Fibroblast of upper back skin (primary cell): Measurements from ENCODE around the gene MFF.
"Not testable (repeated sequence)": the region's sequence is repeated elsewhere in the genome, so short reads cannot be mapped to it uniquely, and the experiment has no call there.

Experiments used
- DNase-seq: peaks from one replicate; pipeline ENCODE4 v3.0.0-alpha.2; 2013

Gene MFF

GRCh38 chr2:227378371-227378782 is 53.3 kb downstream of the MFF start:
- DNase-seq = peak; percentile 60

- DNase-seq = no peak
Observed at GRCh38 chr2:227379095-227379494, 54.0 kb downstream of the MFF start, which contains the start of gene TM4SF20. TM4SF20 (minus strand) TSS chr2:227379306; CDS start chr2:227379268, 38 bp downstream.

DNA sequence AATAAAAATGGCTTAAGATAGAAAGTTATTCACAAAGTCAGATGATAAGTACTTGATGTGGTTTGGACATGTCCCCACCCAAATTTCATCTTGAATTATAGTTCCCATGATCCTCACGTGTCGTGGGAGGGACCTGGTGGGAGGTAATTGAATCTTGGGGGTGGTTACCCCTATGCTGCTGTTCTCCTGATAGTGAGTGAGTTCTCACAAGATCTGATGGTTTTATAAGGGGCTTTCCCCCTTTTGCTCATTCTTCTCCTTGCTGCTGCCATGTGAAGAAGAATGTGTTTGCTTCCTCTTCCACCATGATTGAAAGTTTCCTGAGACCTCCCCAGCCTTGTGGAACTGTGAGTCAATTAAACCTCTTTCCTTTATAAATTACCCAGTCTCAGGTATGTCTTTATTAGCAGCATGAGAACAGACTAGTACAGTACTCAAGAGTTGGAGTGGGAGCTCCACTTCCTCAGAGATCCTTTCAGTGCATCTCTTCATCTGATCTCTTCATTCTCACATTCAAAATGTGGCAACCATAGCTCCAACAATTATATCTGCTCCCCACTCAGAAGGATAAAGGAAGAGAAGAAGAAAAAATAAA is 57.3 kb downstream of the MFF start:
- not testable (repeated sequence) for DNase-seq

DNA sequence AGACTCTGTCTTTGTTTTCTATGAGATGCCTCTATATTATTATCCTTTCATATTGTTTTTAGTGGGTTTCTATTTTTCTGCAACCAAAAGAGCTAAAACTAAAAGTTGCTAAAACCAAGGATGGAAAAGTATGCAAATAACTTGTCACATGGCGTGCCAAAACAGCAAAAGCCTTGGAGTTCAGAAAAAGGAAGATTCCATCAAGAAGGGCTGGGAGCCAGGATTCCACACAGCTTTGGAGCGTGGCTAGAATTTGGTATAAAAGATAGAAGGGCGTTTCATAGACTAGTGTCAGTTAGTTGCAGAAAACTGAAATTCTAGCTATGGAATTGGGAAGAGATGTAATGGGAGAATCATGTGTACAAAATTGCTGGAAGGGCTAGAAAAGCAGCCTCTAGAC is 58.6 kb downstream of the MFF start:
- no peak for DNase-seq

DNA sequence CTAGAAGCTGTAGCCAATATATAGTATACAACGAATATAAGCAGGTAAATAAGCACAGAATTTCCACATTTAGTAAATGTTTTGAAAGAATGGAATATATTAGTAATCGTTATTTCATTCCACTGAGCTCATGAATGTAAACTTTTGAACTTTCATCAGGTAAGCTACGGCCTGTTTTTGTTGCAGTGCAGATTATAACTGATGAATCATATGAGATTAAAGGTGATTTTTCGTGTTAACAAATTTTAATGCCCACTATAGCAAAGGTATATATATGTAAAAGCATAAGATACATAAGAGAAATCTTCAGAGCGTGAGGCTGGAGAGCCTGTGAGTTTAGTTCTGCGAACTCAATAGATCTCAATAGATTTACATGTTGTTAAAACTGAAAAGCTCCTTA is 61.6 kb downstream of the MFF start:
- DNase-seq = no peak

DNA sequence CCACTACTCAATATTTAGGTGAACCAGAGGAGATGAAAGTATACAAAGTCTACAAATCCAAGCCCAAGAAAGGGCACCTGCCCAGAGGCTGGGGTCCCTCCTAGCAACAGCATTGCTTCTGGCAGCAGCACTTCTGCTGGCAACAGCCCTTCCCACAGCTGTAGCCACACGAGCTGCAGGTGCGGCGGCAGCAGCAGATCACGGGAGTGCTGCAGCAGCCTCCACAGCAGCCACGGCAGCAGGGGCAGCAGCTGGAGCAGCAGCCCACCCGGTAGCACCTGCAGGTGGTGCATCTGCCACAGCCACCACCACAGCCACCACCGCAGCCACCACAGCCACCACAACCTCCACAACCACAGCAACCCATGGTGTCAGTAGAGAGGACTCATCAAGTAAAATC is 62.5 kb downstream of the MFF start, which contains the start of gene SCYGR1:
SCYGR1 (minus strand) TSS at position 367 of the 400 bp plus-strand sequence; CDS start at position 367, 0 bp downstream.
- DNase-seq = not testable (repeated sequence)

DNA sequence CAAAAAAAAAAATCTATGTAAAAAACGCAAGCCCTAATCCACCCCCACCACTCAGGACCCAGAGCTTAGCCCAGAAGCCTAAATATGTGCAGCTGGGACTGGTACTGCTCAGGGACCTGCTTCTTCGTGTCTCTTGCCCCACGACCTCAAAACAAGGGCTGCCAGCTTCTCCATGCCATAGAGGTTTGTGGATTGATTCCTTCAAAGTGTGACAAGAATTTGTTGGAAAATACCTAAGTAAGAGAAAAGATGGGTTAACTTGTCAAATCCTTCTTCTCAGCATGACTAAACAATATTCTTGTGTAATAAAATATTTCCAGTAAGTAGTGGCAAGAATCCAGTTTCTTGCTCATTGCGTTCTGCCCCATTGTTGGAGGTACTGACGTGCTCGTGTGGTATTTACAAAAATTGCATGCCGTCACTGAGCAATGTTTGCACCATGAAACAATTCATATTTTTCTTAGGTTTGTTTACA is 63.5 kb downstream of the MFF start:
- peak; percentile 91 for DNase-seq

DNA sequence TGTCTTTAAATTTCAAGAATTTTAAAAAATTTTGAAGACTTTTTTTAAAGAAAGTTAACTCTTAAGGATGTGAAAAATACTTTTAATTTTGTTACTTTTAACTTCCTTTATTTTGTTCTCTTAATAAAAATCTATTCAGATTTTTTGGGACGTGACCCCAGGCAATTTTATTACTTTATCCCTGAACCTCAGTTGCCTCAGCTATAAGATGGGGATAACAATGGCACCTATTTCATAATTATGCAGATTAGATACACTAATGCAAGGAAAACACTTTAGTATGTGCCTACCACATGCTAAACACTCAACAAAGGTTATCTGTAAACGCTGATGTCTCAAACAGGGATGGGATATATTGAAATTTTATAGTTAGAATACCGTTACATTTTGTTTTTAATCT is 64.2 kb downstream of the MFF start:
- no peak for DNase-seq

DNA sequence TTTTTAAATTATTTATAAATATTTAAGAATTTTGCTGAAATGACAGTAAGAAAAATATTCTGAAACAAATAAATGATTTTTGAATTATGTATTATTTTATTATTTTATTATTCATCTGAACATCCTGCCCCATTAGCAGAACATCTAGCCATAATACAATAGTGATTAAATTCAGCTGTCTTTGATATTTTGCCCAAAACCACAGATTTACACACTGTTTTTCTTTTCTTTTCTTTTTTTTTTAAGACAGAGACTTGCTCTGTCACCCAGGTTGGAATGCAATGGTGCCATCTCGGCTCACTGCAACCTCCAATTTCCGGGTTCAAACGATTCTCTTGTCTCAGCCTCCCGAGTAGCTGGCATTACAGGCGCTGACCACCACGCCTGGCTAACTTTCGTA is 64.6 kb downstream of the MFF start:
- no peak for DNase-seq

DNA sequence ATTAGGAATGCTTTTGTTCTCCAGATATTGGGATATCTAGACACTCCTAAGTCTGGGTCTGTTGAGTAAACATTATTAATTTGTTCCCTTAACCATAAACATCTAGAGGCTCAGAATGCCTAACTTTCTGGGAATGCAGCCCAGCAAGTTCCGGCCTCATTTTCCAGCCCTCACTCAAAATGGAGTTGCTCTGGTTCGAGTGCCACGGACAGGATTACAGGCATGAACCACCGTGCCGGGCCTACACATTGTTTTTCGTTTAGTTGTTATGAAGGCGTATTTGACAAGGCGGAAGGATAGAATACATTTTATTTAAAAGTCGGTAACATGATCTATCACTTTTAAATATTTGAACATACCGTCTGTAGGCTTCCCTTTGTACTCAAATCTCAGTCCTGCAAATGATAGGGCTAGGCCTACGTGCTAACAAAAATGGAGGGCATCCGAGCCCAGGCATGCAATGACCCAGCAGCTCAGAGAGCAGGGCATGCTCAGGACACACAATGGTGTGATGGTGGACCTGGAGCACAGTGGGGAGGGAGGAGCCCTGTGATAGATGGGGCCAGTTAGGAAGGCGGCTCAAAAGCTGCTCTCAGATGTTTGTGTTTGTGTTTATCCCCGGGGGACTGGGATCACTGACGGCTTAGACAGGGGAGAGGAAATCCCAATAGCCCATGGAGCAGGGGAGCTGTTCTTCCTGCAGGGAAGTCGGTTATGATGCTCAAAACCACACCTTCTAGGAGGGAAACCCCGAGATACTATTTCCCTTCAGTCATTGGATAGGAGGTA is 65.6 kb downstream of the MFF start:
- DNase-seq = no peak

- DNase-seq = no peak
Observed at GRCh38 chr2:227394401-227394800, 69.3 kb downstream of the MFF start.

DNA sequence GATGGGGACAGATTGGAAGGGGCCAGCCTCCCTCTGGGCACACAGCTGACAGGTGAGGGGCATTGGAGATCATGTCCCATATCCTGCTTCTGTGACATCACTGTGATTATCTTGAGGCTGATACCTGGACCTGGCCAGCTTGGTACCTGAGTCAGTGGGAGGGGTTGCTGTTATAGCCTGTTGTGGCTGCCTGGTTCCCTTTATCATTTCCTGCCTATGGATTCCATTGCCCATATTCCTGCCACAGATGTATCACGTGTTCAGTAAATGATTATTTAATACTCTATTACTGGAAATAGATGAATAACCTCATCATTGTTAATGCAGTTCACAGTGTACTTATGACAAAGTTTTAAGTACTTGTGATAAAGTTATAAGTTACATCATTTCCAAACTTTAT is 70.5 kb downstream of the MFF start:
- DNase-seq = no peak

GRCh38 chr2:227397562-227397961 is 72.5 kb downstream of the MFF start:
- no peak for DNase-seq

DNA sequence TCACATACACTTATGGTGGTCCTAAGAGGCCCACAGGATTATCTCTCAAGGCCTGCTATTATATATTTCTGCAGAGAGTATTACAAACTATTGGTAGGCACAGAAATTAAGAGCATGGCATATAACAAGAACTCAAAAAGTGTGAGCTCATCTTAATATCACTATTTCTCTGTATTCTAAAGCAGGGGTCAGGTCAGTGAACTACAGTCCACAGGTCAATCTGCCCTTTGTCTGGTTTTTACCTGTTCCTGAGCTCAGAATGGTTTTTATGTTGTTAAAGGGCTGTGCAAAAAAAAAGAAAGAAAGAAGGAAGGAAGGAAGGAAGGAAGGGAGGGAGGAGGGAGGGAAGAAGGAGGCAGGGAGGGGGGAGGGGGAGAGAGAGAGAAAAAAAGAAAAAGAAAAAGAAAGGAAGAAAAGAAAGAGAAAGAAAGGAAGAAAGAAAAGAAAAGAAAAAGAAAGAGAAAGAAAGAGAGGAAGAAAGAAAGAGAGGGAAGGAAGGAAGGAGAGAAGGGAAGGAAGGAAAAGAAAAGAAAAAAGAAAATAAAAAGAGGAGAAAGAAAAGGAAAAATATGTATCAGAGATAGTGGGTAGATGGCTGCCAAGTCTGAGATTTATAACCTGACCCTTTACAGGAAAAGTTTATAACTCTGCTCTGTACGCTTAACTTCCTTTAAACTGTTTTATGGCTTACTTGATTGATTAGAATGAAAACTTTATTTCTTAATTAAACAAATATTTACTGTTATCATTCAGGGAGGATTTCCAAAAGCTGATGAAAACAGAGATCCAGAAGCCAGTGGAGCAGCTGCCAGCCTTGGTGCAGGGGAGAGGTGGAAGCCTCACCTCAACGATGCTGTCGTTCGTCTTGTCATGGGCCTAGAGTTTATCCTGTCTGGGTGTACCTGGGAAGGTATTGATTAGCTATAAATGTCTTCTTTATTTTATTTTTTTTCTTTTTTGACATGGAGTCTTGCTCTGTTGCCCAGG is 73.9 kb downstream of the MFF start:
- DNase-seq = no peak

DNA sequence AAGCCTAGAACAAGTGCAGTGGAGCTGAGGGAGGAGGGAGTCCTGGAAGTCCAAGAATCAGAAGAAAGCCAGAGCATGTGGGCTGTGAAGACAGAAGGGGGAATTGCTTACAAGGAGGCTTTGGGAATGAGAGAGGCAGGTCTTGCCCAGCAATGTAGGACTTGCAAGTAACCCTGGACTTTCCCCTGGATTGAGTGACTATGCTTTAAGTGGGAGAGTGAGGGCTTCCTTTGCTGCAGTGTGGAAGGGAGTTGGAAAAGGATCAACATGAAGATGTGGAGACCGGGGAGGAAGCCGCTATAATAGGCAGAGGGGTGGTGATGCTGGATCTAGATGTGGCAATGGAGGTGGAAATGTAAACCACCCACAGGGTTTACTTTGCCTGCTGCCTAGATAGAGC is 76.5 kb downstream of the MFF start:
- no peak for DNase-seq

DNA sequence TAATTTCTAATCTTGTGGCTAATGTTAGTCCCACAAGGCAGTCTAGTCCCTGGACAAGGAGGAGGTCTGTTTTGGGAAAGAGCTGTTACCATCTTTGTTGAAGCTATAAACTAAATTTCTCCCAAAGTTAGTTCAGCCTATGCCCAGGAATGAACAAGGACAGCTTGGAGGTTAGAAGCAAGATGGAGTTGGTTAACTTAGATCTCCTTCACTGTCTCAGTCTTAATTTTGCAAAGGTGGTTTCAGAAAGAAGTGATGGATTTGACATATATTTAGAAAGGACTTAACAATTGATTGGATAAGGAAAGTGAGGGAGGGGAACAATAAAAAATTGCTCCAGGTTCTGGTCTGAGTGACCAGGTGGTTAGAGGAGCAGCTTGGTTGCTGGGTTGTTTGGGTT is 77.3 kb downstream of the MFF start:
- DNase-seq = no peak

DNA sequence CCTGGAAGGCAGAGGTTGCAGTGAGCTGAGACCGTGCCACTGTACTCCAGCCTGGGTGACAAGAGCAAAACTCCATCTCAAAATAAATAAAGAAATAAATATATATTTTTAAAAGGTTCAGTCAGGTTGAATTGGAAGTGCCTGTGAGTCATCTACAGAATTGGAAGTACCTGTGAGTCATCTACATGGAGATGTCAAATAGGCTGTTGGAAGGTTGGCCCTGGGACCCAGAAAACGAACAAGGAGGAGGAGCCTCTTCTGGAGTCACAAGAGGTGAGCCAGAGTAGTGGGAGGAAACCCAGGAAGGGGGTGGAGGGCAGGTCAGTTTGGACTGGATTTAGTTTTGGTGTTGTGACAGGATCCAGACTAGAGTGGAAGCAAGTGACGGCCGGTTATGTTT is 77.9 kb downstream of the MFF start:
- DNase-seq = no peak

DNA sequence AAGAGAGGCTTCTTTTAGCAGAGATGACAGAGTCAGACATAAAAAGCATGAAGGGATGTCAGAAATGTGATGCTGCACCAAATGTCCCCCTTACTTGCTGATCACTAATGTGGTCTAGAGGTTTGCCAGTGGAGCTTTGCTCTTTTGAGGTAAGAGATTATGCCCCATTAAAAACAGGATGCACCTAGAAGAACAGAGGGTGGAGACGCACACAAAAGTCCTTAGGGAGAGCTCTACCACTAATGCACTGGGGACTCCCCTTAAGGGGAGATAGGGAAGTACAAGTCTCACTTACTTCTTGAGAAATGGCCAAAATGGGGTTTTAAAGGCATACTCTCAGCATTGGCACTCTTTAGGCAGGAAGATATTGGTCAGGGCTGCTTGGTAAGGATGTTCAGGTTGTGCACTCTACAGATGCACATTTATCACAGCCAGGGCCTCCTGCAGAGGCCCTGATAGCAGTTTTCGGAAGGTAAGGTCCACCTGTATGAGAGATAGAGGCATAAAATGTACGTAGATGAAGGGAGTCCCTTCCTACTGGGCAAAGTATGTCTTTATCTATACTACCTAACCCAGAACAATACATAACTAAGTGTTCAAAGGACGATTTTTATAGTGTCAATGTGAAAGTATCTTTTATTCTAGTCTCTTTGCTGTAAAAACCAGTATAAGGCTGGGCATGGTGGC is 79.7 kb downstream of the MFF start:
- no peak for DNase-seq

DNA sequence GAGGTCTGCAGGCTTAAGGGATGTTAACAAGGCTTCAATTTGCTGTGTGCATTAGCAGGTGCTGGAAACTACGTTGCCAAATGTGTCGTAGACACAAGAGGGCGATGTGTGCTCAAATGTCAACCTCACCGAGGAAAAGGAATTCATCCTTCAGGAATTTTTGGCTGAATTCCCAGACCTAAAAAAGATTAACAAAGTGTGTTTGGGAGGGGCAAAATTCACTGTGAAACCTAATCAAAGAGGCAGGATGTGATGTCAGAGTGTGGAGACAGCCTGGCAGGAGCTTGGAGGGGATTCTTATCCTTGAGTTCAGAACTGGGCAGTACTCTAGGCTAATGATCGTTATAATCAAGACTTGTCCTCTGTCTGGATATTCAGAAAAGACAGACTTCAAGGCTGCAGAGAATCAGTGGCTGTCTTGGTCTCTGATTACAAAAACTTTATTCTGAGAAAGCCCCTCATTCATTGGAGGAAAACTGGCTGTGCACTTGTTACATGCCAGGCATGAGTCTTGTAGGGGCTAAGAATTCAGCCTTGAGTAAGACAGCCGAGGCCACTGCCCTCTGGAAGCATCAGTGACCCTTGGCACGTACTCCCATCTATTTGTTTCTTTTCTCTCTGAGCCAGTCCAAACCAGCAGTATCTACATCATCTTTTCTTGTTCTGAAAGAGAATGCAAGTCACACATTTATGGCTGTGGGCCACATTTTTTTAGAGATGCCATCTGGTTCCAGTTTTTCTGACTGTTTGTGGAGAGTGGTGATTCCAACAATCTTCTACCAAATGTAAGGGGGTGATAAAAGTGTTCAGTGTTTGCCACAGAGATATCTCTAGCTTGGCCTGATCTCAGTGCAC is 81.4 kb downstream of the MFF start:
- peak; percentile 99 for DNase-seq
